Adrenal gland (tissue), 5 donors: ENCODE results near the gene SLC22A16.

ENCODE experiments used
- POLR2A ChIP-seq, 2 donors: fragments of 450-650 bp; IDR thresholded peaks; one replicate each; pipeline ENCODE4 v1.6.1; 2017; ENCODE audit warnings: antibody characterized with exemption in 2 of 2, mild to moderate bottlenecking in 2 of 2, moderate library complexity in 1 of 2
- TF ChIP-seq, protein P1 (sequence below), 6 experiments: fragments of 450-650 bp in 4 of 6; fragments of 200-600 bp in 2 of 6; sonication (generic) in 1 of 6; IDR thresholded peaks; 1 replicate in 5 of 6; 2 replicates in 1 of 6; pipeline versions ENCODE4 v1.5.1 to v1.8.0; 2016 to 2021; ENCODE audit warnings: antibody characterized with exemption in 6 of 6, mild to moderate bottlenecking in 2 of 6, moderate library complexity in 1 of 6
- donor health status: DM: no; HTN: no; CAD: no.

DNA sequence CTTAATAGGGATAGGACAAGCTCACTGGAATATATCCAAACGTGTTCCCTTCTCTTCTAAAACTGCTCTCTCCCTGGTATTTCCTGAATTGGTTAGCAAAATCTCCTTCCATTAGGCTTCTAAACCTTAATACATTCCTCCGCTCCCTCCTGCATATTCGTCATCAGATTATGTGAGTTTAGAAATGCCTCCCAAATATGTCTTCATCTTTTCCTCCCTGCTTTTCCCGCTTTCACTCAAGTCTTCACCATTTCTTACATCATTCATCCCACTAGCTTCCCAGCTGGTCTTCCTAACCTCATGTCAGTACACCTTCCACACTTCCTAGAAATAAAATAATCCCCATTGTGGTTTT is 26.9 kb downstream of the SLC22A16 start:
- TF ChIP-seq, protein P1, sequence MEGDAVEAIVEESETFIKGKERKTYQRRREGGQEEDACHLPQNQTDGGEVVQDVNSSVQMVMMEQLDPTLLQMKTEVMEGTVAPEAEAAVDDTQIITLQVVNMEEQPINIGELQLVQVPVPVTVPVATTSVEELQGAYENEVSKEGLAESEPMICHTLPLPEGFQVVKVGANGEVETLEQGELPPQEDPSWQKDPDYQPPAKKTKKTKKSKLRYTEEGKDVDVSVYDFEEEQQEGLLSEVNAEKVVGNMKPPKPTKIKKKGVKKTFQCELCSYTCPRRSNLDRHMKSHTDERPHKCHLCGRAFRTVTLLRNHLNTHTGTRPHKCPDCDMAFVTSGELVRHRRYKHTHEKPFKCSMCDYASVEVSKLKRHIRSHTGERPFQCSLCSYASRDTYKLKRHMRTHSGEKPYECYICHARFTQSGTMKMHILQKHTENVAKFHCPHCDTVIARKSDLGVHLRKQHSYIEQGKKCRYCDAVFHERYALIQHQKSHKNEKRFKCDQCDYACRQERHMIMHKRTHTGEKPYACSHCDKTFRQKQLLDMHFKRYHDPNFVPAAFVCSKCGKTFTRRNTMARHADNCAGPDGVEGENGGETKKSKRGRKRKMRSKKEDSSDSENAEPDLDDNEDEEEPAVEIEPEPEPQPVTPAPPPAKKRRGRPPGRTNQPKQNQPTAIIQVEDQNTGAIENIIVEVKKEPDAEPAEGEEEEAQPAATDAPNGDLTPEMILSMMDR (IDR thresholded peaks at IDR 0.05) = no peak
- no peak for TF ChIP-seq POLR2A (IDR thresholded peaks at IDR 0.05)
